T-cell (primary cell): ENCODE data around the gene ACHE. TPM values are rescaled to one million over a fixed set of nuclear protein-coding genes. Genes with fewer than 3 reads are reported as not detected.
A peak's percentile ranks its signal among the peaks of the same experiment; 100 is the strongest.

Experiments used
- ATAC-seq, 4 experiments: fragments of 200-7000 bp in 3 of 4; fragments of 150-1000 bp in 1 of 4; cut with Tn5 transposase; replicated peaks in 1 of 4; 1 replicate in 3 of 4; 2 replicates in 1 of 4; pipeline ENCODE4 v1.10.0; 2021; ENCODE audit warnings: moderate library complexity in 3 of 4, mild to moderate bottlenecking in 2 of 4, moderate number of reproducible peaks in 1 of 4
- CTCF ChIA-PET, 2 donors: fragments of 300-600 bp; sonication (Branson Sonifier 250); formaldehyde crosslinking; loops; one replicate each; lab custom pipeline; 2022; ENCODE audit warnings: antibody characterized with exemption in 2 of 2; lab: Charles Lee
- POLR2A ChIA-PET, 2 donors: fragments of 300-600 bp; sonication (Branson Sonifier 250); formaldehyde crosslinking; loops; one replicate each; lab custom pipeline; 2022; ENCODE audit warnings: antibody characterized with exemption in 2 of 2; lab: Charles Lee
- DNase-seq, 35 experiments: peaks; one replicate each; pipeline versions ENCODE4 v3.0.0 to v3.0.0-alpha.2; 2013 to 2023
- H3K27ac ChIP-seq: one replicate; pipeline ENCODE4 v1.5.1; 2013; ENCODE audit warnings: low read length
- H3K27me3 ChIP-seq, 2 experiments: replicated peaks in 1 of 2; 1 replicate in 1 of 2; 2 replicates in 1 of 2; pipeline versions ENCODE4 v1.6.1 to v1.7.0; 2013; ENCODE audit warnings: low read length in 1 of 2, mixed read lengths in 1 of 2; ENCODE audit not compliant: control insufficient read depth in 2 of 2, insufficient read depth in 2 of 2; ENCODE audit errors: extremely low read depth in 1 of 2
- H3K36me3 ChIP-seq, 2 donors: 1 replicate in 1 of 2; 2 replicates in 1 of 2; pipeline versions ENCODE4 v1.6.1 to v1.7.0; 2013; ENCODE audit warnings: low read length in 1 of 2; ENCODE audit not compliant: control insufficient read depth in 2 of 2, insufficient read depth in 1 of 2; ENCODE audit errors: extremely low read depth in 1 of 2
- H3K4me1 ChIP-seq, 2 experiments: 1 replicate in 1 of 2; 2 replicates in 1 of 2; pipeline versions ENCODE4 v1.6.1 to v1.7.0; 2013; ENCODE audit warnings: low read length in 2 of 2, mixed read lengths in 1 of 2; ENCODE audit not compliant: insufficient read depth in 2 of 2, control insufficient read depth in 1 of 2; ENCODE audit errors: extremely low read depth in 1 of 2
- H3K4me3 ChIP-seq, 2 donors: 1 replicate in 1 of 2; 2 replicates in 1 of 2; pipeline versions ENCODE4 v1.5.1 to v1.7.0; 2013; ENCODE audit warnings: mild to moderate bottlenecking in 2 of 2, low read length in 1 of 2, moderate library complexity in 1 of 2; ENCODE audit not compliant: control insufficient read depth in 1 of 2; ENCODE audit errors: extremely low read depth in 1 of 2
- H3K9me3 ChIP-seq: 2 replicates; pipeline ENCODE4 v1.7.0; 2013
- H3K27ac Mint-ChIP-seq, 2 donors: one replicate each; pipeline ENCODE4 v1.8.0; 2020 to 2021; ENCODE audit warnings: mild to moderate bottlenecking in 2 of 2, mixed read lengths in 2 of 2
- H3K27me3 Mint-ChIP-seq, 2 donors: one replicate each; pipeline ENCODE4 v1.8.0; 2021 to 2022; ENCODE audit warnings: mixed read lengths in 2 of 2
- H3K36me3 Mint-ChIP-seq: one replicate; pipeline ENCODE4 v1.8.0; 2021; ENCODE audit warnings: mixed read lengths
- H3K4me1 Mint-ChIP-seq, 3 donors: one replicate each; pipeline ENCODE4 v1.8.0; 2020 to 2022; ENCODE audit warnings: mixed read lengths in 3 of 3, mild to moderate bottlenecking in 1 of 3
- H3K4me3 Mint-ChIP-seq, 3 donors: one replicate each; pipeline ENCODE4 v1.8.0; 2020 to 2022; ENCODE audit warnings: mild to moderate bottlenecking in 3 of 3, mixed read lengths in 3 of 3, moderate library complexity in 3 of 3
- H3K9me3 Mint-ChIP-seq, 3 donors: one replicate each; pipeline ENCODE4 v1.8.0; 2020 to 2022; ENCODE audit warnings: mixed read lengths in 3 of 3
- WGBS: methylation state at CpG from one replicate; pipeline ENCODE4 v1.1.5; 2013; ENCODE audit warnings: missing lambda C conversion rate; ENCODE audit not compliant: insufficient coverage; 5-methylcytosine and 5-hydroxymethylcytosine counted together
- total RNA-seq, 35 experiments: library from RNA in 6 of 35; stranded (reverse) in 6 of 35; fragments of 120-200 nt in 1 of 35; gene quantifications; one replicate each; pipeline versions ENCODE4 v1.2.1 to v1.2.4 and lab custom pipeline; 2013 to 2026

Gene ACHE
- total RNA-seq, 5 donors from 2014 or later (not counting 1 experiment from before 2014, with no cell fraction given): 0.13 to 0.84 (median 0.44) TPM

DNA sequence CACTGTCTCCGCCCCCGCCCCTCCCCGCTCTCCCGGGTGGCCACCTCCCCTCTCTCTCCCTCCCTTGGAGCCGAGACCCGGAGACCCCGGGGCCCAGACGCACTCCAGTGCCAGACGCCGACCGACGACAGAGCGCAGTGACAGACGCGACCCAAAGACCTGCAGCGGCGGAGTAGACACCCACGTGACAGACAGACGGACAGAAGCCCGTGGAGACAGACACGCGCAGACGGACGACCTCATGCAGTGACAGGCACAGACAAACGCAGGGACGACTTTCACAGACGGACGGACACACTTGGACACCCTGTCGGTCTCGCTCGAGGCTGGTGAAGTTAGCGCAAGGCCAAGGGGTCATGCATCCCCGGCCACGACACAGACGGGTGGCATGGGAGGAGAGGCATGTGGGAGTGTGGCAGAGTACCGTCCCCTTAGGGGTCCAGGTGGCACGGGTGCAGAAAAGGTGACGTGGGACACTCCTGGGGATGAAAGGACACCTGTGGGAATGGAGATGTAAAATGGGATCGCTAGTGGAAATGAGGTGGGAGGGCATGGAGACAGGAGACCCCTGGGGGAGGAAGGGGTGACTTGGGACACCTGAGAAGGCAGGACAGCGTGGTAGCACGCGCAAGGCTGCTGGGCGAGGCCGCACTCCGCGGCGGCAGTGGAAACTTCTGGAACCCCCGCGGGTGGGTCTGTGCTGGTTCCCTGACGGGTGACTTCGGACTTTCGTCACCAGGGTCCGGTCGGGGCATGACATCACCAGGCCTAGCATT lies 456 bp upstream of the ACHE start:
- Mint-ChIP-seq H3K4me3 (peak overlapping the region; percentile 77 to 79 (median 78)), H3K27ac (peak overlapping the region; percentile 31 to 55), H3K4me1 (peaks cover 6 to 20% (median 10%) of the 10 kb centered on the region in 3 donors), H3K9me3 (no peaks in the 10 kb centered on the region), H3K36me3 (no peaks in the 10 kb centered on the region), H3K27me3 (peaks cover 33 to 61% of the 10 kb centered on the region in 2 donors)
- WGBS: 10% methylated on average over 48 of the region's 54 CpGs
- Histone ChIP-seq H3K27me3 (peaks cover 3 to 89% of the 10 kb centered on the region in 2 experiments), H3K4me1 (peaks cover 4 to 26% of the 10 kb centered on the region in 2 experiments), H3K4me3 (peak overlapping the region; percentile 24 to 61), H3K27ac (no peak overlapping the region), H3K9me3 (no peaks in the 10 kb centered on the region), H3K36me3 (no peaks in the 10 kb centered on the region)
- POLR2A ChIA-PET: no interaction called here
- CTCF ChIA-PET: no interaction called here
- DNase-seq (peak in 5 of 35 experiments; percentile 31 to 58 (median 48)), ATAC-seq (peak in 3 of 4 experiments; percentile 13 to 34 (median 22))

DNA sequence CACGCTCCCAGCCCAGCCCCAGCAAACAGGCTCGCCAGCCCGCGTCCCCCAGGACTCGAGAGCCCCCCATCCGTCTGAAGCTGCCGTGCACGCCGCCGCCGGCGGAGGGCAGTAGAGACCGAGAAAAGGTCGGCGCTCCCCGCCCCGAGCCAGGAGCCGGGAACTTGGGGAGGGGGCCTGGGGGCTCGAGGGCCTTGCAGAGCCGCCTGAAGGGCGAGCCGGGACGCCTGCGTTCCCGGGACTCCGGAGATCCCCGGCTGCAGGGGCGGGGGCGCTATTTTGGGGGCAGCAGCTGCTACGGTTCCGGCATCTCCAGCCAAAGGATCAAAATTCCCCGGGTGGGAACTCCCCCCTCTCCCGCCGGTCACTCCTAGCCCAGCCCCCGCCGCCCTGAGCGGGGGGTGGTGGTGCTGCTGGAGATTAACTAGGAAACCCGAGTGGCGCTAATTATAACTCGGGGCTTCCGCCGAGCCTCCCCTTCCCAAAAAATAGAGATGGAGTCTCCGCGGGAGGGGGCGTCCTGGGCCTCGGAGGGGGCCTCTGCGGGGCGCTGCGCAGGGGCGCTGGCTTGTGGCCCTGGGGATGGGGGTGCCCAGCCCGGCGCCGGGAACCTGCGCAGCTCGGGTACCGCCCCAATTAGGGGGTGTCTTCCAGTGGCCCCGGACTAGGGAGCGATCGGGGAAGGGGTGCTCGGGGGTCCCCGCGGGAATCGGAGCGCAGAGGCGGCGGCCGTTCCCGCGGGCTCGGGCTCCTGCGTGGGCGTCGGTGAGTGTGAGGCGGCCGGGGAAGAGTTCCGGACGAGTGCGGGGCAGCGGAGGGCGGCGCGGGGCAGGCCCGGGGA lies 608 bp downstream of the ACHE start:
- Histone ChIP-seq H3K4me1 (peaks cover 4 to 37% of the 10 kb centered on the region in 2 experiments), H3K4me3 (peak overlapping the region; percentile 53 to 66), H3K27ac (no peak overlapping the region), H3K9me3 (no peaks in the 10 kb centered on the region), H3K36me3 (no peaks in the 10 kb centered on the region), H3K27me3 (peaks cover 3 to 90% of the 10 kb centered on the region in 2 experiments)
- Mint-ChIP-seq H3K27me3 (peaks cover 31 to 55% of the 10 kb centered on the region in 2 donors), H3K27ac (no peak overlapping the region), H3K4me3 (peak overlapping the region in 2 of 3 donors; percentile 17 to 77), H3K36me3 (no peaks in the 10 kb centered on the region), H3K9me3 (no peaks in the 10 kb centered on the region), H3K4me1 (peaks cover 10 to 27% (median 15%) of the 10 kb centered on the region in 3 donors)
- ChIA-PET POLR2A (no interaction called here), CTCF (interaction anchor here in 1 of 2 donors (0.7 kb wide), 1 partner anchor 18 kb away, joined by 3 read pairs; no protein-coding TSS in a partner anchor)
- WGBS: under 1% methylated on average over 52 of the region's 83 CpGs
- ATAC-seq: peak; percentile 24 to 31 (median 26)
- DNase-seq: peak in 24 of 35 experiments; percentile 23 to 68 (median 46)

DNA sequence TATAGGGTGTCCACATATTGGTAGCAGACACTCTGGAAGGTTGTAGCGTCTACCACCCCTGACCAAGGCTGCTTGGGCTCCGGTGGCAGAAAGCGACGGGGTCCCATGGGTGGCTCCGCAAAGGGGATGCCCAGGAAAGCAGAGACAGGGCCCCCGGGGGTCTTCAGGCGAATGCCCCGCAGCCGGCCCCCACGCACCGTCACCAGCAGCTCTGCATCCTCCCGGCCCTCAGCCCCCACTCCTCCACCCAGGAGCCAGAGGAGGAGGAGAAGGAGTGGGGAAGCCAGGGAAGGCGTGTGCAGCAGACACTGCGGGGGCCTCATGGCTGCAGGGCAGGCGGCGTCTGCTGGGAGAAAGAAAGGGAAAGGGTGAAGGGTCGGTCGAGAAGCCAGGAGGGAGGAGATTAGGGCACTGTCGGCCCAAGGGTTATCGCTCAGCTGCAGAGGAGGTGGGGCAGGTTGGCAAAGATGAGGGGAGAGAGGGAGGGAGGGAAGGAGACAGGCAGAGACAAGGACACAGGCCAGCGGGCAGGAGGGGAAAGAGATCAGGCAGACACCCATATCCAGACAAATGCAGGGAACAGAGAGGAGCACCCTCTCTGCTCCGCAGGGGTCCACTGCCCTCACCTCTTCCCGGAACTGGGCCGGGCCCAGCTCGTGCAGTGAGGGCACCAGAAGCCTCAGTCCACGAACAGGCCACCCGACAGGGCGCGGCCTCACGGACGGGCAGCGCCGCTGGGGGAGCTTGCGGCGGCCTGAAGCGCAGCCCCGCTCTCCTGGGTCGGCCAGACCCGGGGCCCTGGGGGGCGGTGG lies 1.6 kb downstream of the ACHE start:
- Mint-ChIP-seq H3K36me3 (no peaks in the 10 kb centered on the region), H3K4me1 (peaks cover 10 to 28% (median 15%) of the 10 kb centered on the region in 3 donors), H3K9me3 (no peaks in the 10 kb centered on the region), H3K27ac (no peak overlapping the region), H3K4me3 (peak overlapping the region in 1 of 3 donors; percentile 64), H3K27me3 (peaks cover 31 to 54% of the 10 kb centered on the region in 2 donors)
- no peak overlapping the region for H3K4me3 ChIP-seq
- POLR2A ChIA-PET: no interaction called here
- no peak for DNase-seq
- H3K36me3 ChIP-seq: no peaks in the 10 kb centered on the region
- H3K9me3 ChIP-seq: no peaks in the 10 kb centered on the region
- ATAC-seq: no peak
- H3K27me3 ChIP-seq: peaks cover 3 to 83% of the 10 kb centered on the region in 2 experiments
- H3K27ac ChIP-seq: no peak overlapping the region
- 45% methylated on average over 25 of the region's 40 CpGs for WGBS
- CTCF ChIA-PET: interaction anchor here in 1 of 2 donors (0.5 kb wide), 1 partner anchor 249 kb away, joined by 4 read pairs; no protein-coding TSS in a partner anchor
- H3K4me1 ChIP-seq: peaks cover 4 to 43% of the 10 kb centered on the region in 2 experiments

DNA sequence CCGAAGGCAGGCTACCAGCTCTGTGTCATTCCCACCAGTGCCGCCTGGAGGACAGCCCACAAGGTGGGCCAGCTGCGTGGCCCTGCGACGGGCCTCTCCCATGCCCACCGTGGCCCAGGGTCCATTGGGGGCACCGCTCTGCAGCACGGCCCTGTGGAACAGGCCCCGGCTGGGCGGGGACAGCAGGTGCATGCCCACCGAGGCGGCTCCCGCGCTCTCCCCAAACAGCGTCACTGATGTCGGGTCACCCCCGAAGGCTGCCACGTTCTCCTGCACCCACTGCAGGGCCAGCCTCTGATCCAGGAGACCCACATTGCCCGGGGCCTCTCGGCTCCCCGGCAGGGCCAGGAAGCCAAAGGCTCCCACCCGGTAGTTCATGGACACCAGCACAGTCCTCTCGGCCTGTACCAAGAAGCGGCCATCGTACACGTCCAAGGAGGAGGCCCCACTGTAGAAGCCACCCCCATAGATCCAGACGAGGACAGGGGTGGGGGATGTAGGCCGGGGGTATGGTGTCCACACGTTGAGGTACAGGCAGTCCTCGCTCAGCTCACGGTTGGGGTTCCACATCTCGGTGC lies 2.3 kb downstream of the ACHE start:
- Mint-ChIP-seq H3K4me1 (peaks cover 15 to 32% (median 18%) of the 10 kb centered on the region in 3 donors), H3K27ac (no peak overlapping the region), H3K9me3 (no peaks in the 10 kb centered on the region), H3K27me3 (peaks cover 31 to 51% of the 10 kb centered on the region in 2 donors), H3K36me3 (no peaks in the 10 kb centered on the region), H3K4me3 (peak overlapping the region in 1 of 3 donors; percentile 64)
- DNase-seq (no peak), ATAC-seq (no peak)
- H3K9me3 ChIP-seq: no peaks in the 10 kb centered on the region
- WGBS: 94% methylated on average over 23 of the region's 32 CpGs
- no peaks in the 10 kb centered on the region for H3K36me3 ChIP-seq
- POLR2A ChIA-PET: no interaction called here
- CTCF ChIA-PET: interaction anchor here in 1 of 2 donors (0.5 kb wide), 1 partner anchor 250 kb away, joined by 4 read pairs; no protein-coding TSS in a partner anchor
- H3K4me1 ChIP-seq: peaks cover 9 to 50% of the 10 kb centered on the region in 2 experiments
- H3K27me3 ChIP-seq: peaks cover 3 to 78% of the 10 kb centered on the region in 2 experiments
- H3K27ac ChIP-seq: no peak overlapping the region
- H3K4me3 ChIP-seq: no peak overlapping the region

DNA sequence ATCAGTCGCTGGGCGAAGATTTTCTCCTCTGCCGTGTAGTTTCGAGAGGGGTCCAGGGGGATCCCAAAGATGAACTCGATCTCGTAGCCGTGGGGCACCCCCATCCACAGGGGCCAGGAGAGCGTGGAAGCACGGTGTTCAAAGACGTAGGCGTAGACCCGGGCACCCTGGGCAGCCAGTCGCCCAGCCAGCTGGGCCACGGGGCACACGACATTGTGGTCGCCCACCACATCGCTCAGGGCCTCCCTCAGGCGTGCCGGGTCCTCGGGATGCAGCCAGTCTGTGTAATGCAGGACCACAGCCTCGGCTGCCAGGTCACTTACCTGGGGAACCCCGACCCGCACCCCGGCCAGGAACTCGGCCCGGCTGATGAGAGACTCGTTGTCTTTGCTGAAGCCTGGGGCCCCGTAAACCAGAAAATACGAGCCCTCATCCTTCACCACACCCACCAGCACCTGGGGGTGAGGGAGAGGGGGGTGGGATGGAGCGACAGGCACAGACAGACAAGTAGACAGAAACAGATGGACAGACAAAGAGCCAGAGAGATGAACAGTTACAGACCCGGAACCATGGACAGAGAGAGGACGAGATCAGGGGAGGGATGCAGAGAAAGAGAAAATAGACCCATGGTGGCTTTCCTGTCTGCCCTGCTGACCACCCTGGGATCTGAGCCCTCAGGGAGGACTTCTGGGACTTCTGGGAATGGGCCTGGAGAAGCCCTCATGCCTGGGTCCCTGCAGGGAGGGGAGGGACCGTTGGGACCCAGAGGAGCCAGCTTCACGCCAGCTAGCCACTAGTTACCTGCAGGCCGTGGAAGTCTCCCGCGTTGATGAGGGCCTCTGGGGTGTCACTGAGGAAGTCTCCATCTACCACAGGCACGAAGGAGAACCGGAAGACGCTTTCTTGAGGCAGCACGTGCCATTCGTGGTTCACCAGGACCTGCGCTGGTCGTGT lies 3.0 kb downstream of the ACHE start:
- 80% methylated on average over 35 of the region's 44 CpGs for WGBS
- H3K27me3 Mint-ChIP-seq: peaks cover 24 to 43% of the 10 kb centered on the region in 2 donors
- DNase-seq: no peak
- H3K36me3 Mint-ChIP-seq: peaks cover 5% of the 10 kb centered on the region
- Histone ChIP-seq H3K4me1 (peaks cover 16 to 58% of the 10 kb centered on the region in 2 experiments), H3K27me3 (peaks cover 3 to 71% of the 10 kb centered on the region in 2 experiments), H3K27ac (no peak overlapping the region), H3K4me3 (no peak overlapping the region), H3K9me3 (no peaks in the 10 kb centered on the region), H3K36me3 (peaks cover under 1 to 2% of the 10 kb centered on the region in 2 donors)
- H3K9me3 Mint-ChIP-seq: no peaks in the 10 kb centered on the region
- POLR2A ChIA-PET: no interaction called here
- peaks cover 23 to 36% (median 26%) of the 10 kb centered on the region in 3 donors for H3K4me1 Mint-ChIP-seq
- no peak for ATAC-seq
- no peak overlapping the region for H3K27ac Mint-ChIP-seq
- CTCF ChIA-PET: no interaction called here
- H3K4me3 Mint-ChIP-seq: peak overlapping the region in 2 of 3 donors; percentile 6 to 79
